CD14-positive monocyte (primary cell): ENCODE data around the gene PRKAR1B. TPM values are rescaled to one million over a fixed set of nuclear protein-coding genes. Genes with fewer than 3 reads are reported as not detected.

Experiments used
- DNase-seq, 3 donors: peaks; one replicate each; pipeline ENCODE4 v3.0.0-alpha.2; 2011 to 2022
- H2AFZ ChIP-seq: 2 replicates; pipeline ENCODE4 v1.6.0; 2012; ENCODE audit warnings: mild to moderate bottlenecking, low read depth, low read length, inconsistent platforms; ENCODE audit not compliant: insufficient read depth, poor library complexity, severe bottlenecking
- H3K27ac ChIP-seq, 2 donors: 1 replicate in 1 of 2; 2 replicates in 1 of 2; pipeline ENCODE4 v1.5.1; 2012 to 2013; ENCODE audit warnings: low read length in 2 of 2, control low read depth in 1 of 2, inconsistent platforms in 1 of 2, low read depth in 1 of 2, mild to moderate bottlenecking in 1 of 2
- H3K27me3 ChIP-seq, 2 donors: one replicate each; pipeline versions ENCODE4 v1.6.0 to v1.6.1; 2011 to 2013; ENCODE audit warnings: low read length in 2 of 2; ENCODE audit not compliant: control insufficient read depth in 2 of 2, insufficient read depth in 2 of 2
- H3K36me3 ChIP-seq, 2 donors: replicated peaks in 1 of 2; 1 replicate in 1 of 2; 2 replicates in 1 of 2; pipeline versions ENCODE4 v1.5.1 to v1.6.1; 2012 to 2013; ENCODE audit warnings: low read length in 2 of 2, control low read depth in 1 of 2, inconsistent platforms in 1 of 2, mild to moderate bottlenecking in 1 of 2; ENCODE audit not compliant: insufficient read depth in 2 of 2, control insufficient read depth in 1 of 2
- H3K4me1 ChIP-seq, 2 donors: 1 replicate in 1 of 2; 2 replicates in 1 of 2; pipeline versions ENCODE4 v1.5.1 to v1.6.1; 2012 to 2013; ENCODE audit warnings: low read length in 2 of 2, control low read depth in 1 of 2, inconsistent platforms in 1 of 2, mild to moderate bottlenecking in 1 of 2, moderate library complexity in 1 of 2; ENCODE audit not compliant: insufficient read depth in 2 of 2, control insufficient read depth in 1 of 2
- H3K4me2 ChIP-seq: replicated peaks from 2 replicates; pipeline ENCODE3; 2012; ENCODE audit warnings: low read length, moderate library complexity, mild to moderate bottlenecking; ENCODE audit not compliant: poor library complexity, severe bottlenecking; ENCODE audit errors: extremely low read depth
- H3K4me3 ChIP-seq, 3 experiments: fragments of 200-600 bp in 1 of 3; sonication (generic) in 1 of 3; replicated peaks in 1 of 3; 1 replicate in 2 of 3; 2 replicates in 1 of 3; pipeline ENCODE4 v1.5.1; 2011 to 2013; ENCODE audit warnings: low read length in 3 of 3, mild to moderate bottlenecking in 3 of 3, control low read depth in 2 of 3, low read depth in 2 of 3, inconsistent platforms in 1 of 3, moderate library complexity in 1 of 3
- H3K79me2 ChIP-seq: 2 replicates; pipeline ENCODE4 v1.6.0; 2012; ENCODE audit warnings: mild to moderate bottlenecking, control low read depth, inconsistent platforms, low read length, moderate library complexity; ENCODE audit not compliant: insufficient read depth
- H3K9ac ChIP-seq: 2 replicates; pipeline ENCODE4 v1.6.0; 2017; ENCODE audit warnings: low read length, mild to moderate bottlenecking; ENCODE audit not compliant: insufficient read depth, poor library complexity, severe bottlenecking
- H3K9me3 ChIP-seq, 2 donors: replicated peaks in 1 of 2; 1 replicate in 1 of 2; 2 replicates in 1 of 2; pipeline versions ENCODE4 v1.5.1 to v1.6.1; 2012 to 2013; ENCODE audit warnings: low read length in 2 of 2, control low read depth in 1 of 2; ENCODE audit not compliant: control insufficient read depth in 1 of 2, insufficient read depth in 1 of 2
- H4K20me1 ChIP-seq: 2 replicates; pipeline ENCODE4 v1.6.0; 2012; ENCODE audit warnings: mild to moderate bottlenecking, low read length, control low read depth, moderate library complexity; ENCODE audit not compliant: insufficient read depth
- H3K27ac Mint-ChIP-seq, 7 donors: one replicate each; pipeline ENCODE4 v1.8.0; 2020; ENCODE audit warnings: mild to moderate bottlenecking in 7 of 7, mixed read lengths in 7 of 7, moderate library complexity in 6 of 7, inconsistent platforms in 2 of 7
- H3K27me3 Mint-ChIP-seq, 3 donors: one replicate each; pipeline ENCODE4 v1.8.0; 2021 to 2022; ENCODE audit warnings: low read depth in 3 of 3, mild to moderate bottlenecking in 3 of 3, mixed read lengths in 3 of 3, moderate library complexity in 3 of 3, inconsistent platforms in 1 of 3
- H3K36me3 Mint-ChIP-seq, 2 donors: one replicate each; pipeline ENCODE4 v1.8.0; 2020; ENCODE audit warnings: mixed read lengths in 2 of 2, inconsistent platforms in 1 of 2, mild to moderate bottlenecking in 1 of 2
- H3K4me1 Mint-ChIP-seq: one replicate; pipeline ENCODE4 v1.8.0; 2020; ENCODE audit warnings: mild to moderate bottlenecking, mixed read lengths
- H3K4me3 Mint-ChIP-seq, 2 donors: one replicate each; pipeline ENCODE4 v1.8.0; 2020; ENCODE audit warnings: mild to moderate bottlenecking in 2 of 2, mixed read lengths in 2 of 2, moderate library complexity in 1 of 2
- H3K9me3 Mint-ChIP-seq, 7 donors: one replicate each; pipeline ENCODE4 v1.8.0; 2020 to 2022; ENCODE audit warnings: mixed read lengths in 7 of 7, mild to moderate bottlenecking in 6 of 7, moderate library complexity in 6 of 7, inconsistent platforms in 2 of 7
- WGBS: methylation state at CpG from one replicate; pipeline ENCODE4 v1.1.5; 2013; ENCODE audit warnings: missing lambda C conversion rate; ENCODE audit not compliant: insufficient coverage; 5-methylcytosine and 5-hydroxymethylcytosine counted together
- intact Hi-C, 2 donors: fragments of 100-400 bp; cut with micrococcal nuclease; formaldehyde crosslinking; loops; one replicate each; pipeline versions ENCODE4 v1.15.0 to v1.15.1; 2023
- polyA plus RNA-seq, 3 donors: library from polyadenylated mRNA; depleted of rRNA in 1 of 3; unstranded in 2 of 3; stranded (reverse) in 1 of 3; fragments of 300-500 nt in 2 of 3; fragments of >200 nt in 1 of 3; fragmentation: Illumina TruSeq in 2 of 3; gene quantifications; 1 replicate in 2 of 3; 2 replicates in 1 of 3; pipeline ENCODE4 v1.2.3, GENCODE V29; 2012 to 2021
- TF ChIP-seq, protein P1 (sequence below): fragments of 200-600 bp; IDR thresholded peaks from one replicate; pipeline ENCODE4 v1.8.0; 2022; ENCODE audit warnings: antibody characterized with exemption, mild to moderate bottlenecking

PRKAR1B gene
- polyA plus RNA-seq, 3 donors, result 0.94 to 2.1 (median 1.1) TPM

DNA sequence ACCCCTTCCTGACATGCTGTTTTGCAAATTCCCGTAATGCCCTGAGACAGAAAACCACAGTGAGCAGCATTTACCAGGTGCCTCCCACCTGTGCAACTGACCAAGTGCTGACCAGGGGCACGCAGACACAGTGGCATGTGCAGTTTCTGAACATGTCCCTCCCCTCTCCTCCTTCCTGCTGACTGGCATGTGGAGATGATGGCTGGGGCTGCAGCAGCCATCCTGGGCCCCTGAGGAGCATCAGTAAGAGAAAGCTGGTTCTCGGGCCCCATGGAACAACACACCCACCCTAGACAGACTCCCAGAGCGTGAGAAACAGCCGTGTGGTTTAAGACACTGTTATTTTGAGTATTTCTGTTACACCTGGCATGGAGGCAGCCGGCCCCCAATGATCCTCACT lies 141.2 kb downstream of the PRKAR1B start:
- intact Hi-C loops, result no loop called here

DNA sequence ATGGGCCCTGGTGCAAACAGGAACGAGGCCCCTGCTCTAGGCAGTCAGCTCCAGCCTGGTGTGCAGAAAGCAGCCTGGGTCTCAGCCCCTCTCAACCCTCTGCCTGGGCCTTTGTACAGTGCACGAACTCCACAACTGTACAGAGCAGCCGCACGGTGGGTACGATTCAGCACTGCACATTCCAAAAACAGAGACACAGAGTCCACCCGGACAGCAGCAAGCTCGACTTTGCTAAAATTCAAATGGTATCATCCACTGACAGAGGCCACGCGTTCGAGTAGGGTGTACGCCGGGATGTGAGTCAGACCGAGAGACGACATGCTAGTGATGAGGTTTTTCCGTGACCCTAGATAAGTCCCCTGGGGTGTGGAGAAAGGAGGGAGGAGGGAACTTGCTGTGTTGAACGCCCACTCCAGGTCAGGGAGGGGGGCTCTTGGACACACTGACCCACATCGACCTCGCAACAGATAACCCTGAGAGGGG lies 141.8 kb downstream of the PRKAR1B start:
- H3K27me3 ChIP-seq, result no peaks in the 10 kb centered on the region
- intact Hi-C loops, result no loop called here
- H3K4me3 Mint-ChIP-seq, result no peak overlapping the region
- peaks cover 12% of the 10 kb centered on the region for H3K4me1 Mint-ChIP-seq
- H3K79me2 ChIP-seq, result no peaks in the 10 kb centered on the region
- no peak overlapping the region for H3K4me2 ChIP-seq
- no peak overlapping the region for H2AFZ ChIP-seq
- peaks cover 5 to 11% of the 10 kb centered on the region in 2 donors for H3K4me1 ChIP-seq
- DNase-seq, result no peak
- no peaks in the 10 kb centered on the region for H4K20me1 ChIP-seq
- TF ChIP-seq, protein P1, sequence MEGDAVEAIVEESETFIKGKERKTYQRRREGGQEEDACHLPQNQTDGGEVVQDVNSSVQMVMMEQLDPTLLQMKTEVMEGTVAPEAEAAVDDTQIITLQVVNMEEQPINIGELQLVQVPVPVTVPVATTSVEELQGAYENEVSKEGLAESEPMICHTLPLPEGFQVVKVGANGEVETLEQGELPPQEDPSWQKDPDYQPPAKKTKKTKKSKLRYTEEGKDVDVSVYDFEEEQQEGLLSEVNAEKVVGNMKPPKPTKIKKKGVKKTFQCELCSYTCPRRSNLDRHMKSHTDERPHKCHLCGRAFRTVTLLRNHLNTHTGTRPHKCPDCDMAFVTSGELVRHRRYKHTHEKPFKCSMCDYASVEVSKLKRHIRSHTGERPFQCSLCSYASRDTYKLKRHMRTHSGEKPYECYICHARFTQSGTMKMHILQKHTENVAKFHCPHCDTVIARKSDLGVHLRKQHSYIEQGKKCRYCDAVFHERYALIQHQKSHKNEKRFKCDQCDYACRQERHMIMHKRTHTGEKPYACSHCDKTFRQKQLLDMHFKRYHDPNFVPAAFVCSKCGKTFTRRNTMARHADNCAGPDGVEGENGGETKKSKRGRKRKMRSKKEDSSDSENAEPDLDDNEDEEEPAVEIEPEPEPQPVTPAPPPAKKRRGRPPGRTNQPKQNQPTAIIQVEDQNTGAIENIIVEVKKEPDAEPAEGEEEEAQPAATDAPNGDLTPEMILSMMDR, result no peak
- H3K36me3 Mint-ChIP-seq, result no peaks in the 10 kb centered on the region
- peaks cover 15 to 28% (median 19%) of the 10 kb centered on the region in 7 donors for H3K9me3 Mint-ChIP-seq
- H3K27ac ChIP-seq, result no peak overlapping the region
- H3K36me3 ChIP-seq, result no peaks in the 10 kb centered on the region
- H3K4me3 ChIP-seq, result no peak overlapping the region
- no peak overlapping the region for H3K9ac ChIP-seq
- peaks cover 0 to 29% of the 10 kb centered on the region in 2 donors for H3K9me3 ChIP-seq
- H3K27ac Mint-ChIP-seq, result peak overlapping the region in 1 of 7 donors; percentile 21
- 98% methylated on average over 15 of the region's 18 CpGs for WGBS
- peaks cover 3 to 4% (median 4%) of the 10 kb centered on the region in 3 donors for H3K27me3 Mint-ChIP-seq

More for the DNA sequence above, 141.2 kb downstream of the PRKAR1B start:
- Histone ChIP-seq H3K9me3 (peaks cover 0 to 29% of the 10 kb centered on the region in 2 donors), H3K36me3 (no peaks in the 10 kb centered on the region), H3K27ac (no peak overlapping the region), H3K79me2 (no peaks in the 10 kb centered on the region), H3K4me1 (peaks cover 5 to 11% of the 10 kb centered on the region in 2 donors), H3K27me3 (peaks cover 0 to 3% of the 10 kb centered on the region in 2 donors), H3K9ac (no peak overlapping the region), H3K4me3 (no peak overlapping the region), H2AFZ (no peak overlapping the region), H4K20me1 (no peaks in the 10 kb centered on the region), H3K4me2 (no peak overlapping the region)
- H3K27me3 Mint-ChIP-seq, result peaks cover 5 to 10% (median 7%) of the 10 kb centered on the region in 3 donors
- H3K4me1 Mint-ChIP-seq, result peaks cover 16% of the 10 kb centered on the region
- TF ChIP-seq, protein P1, result no peak
- DNase-seq, result no peak
- H3K4me3 Mint-ChIP-seq, result no peak overlapping the region
- no peaks in the 10 kb centered on the region for H3K36me3 Mint-ChIP-seq
- H3K27ac Mint-ChIP-seq, result no peak overlapping the region
- WGBS, result 100% methylated on average over 2 of the region's 6 CpGs
- H3K9me3 Mint-ChIP-seq, result peaks cover 15 to 28% (median 19%) of the 10 kb centered on the region in 7 donors
